SH-SY5Y (cell line): ENCODE measurements around the gene ERVH48-1.

Experiments
- GATA2 ChIP-seq: IDR thresholded peaks from 2 replicates; pipeline ENCODE4 v1.6.1; 2011; ENCODE audit warnings: mild to moderate bottlenecking, low read depth, low read length
- GATA3 ChIP-seq: IDR thresholded peaks from 2 replicates; pipeline ENCODE4 v1.6.1; 2011; ENCODE audit warnings: low read depth, mild to moderate bottlenecking, low read length, moderate library complexity

Gene ERVH48-1

GRCh38 chr21:42903817-42904216 is 21.6 kb downstream of the ERVH48-1 start:
- TF ChIP-seq GATA3 (no peak), GATA2 (no peak)

GRCh38 chr21:42900446-42900845 is 25.0 kb downstream of the ERVH48-1 start:
- TF ChIP-seq GATA2, result no peak
- TF ChIP-seq GATA3, result no peak

GRCh38 chr21:42892931-42893755 is 32.3 kb downstream of the ERVH48-1 start, which contains the start of gene NDUFV3:
Gene NDUFV3 (plus strand): TSS chr21:42893309. CDS start chr21:42893334, 25 bp downstream.
- TF ChIP-seq GATA3, result no peak

DNA sequence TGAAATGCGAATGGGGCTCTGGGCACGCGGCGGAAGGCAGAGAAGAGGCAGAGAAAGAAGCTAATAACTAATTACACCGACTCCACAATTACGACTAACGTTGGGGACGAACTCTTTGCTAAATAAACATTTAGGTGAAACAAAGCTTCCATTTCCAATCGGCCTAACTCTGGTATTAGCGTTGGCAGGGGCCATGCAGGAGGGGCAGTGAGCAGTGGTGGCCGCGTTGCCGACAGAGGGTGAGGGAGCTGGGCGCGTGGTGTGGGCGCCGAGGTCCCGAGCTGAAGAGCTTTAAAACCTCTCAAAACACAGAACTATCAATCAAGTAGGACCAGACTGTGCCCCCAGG is 32.9 kb downstream of the ERVH48-1 start:
- no peak for TF ChIP-seq GATA2
- TF ChIP-seq GATA3, result no peak

GRCh38 chr21:42887326-42887725 is 38.1 kb downstream of the ERVH48-1 start:
- TF ChIP-seq GATA3, result no peak
- no peak for TF ChIP-seq GATA2

DNA sequence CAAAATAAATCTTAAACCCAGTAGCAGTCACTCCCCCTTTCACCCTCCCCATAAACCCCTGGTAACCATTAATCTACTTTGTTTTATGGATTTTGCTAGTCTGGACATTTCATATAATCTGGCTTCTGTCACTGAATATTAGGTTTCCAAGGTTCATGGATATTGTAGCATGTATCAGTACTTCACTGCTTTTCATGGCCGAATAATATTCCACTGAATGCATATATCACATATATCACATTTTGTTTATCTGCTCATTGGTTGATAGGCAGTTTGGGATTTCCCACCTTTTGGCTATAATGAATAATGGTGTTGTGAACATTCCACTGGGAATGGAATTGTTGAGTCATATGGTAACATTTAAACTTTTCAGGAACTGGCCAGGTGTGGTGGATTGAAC is 41.5 kb downstream of the ERVH48-1 start:
- TF ChIP-seq GATA2 (no peak), GATA3 (no peak)

GRCh38 chr21:42880352-42880751 is 45.1 kb downstream of the ERVH48-1 start:
- no peak for TF ChIP-seq GATA2
- no peak for TF ChIP-seq GATA3

DNA sequence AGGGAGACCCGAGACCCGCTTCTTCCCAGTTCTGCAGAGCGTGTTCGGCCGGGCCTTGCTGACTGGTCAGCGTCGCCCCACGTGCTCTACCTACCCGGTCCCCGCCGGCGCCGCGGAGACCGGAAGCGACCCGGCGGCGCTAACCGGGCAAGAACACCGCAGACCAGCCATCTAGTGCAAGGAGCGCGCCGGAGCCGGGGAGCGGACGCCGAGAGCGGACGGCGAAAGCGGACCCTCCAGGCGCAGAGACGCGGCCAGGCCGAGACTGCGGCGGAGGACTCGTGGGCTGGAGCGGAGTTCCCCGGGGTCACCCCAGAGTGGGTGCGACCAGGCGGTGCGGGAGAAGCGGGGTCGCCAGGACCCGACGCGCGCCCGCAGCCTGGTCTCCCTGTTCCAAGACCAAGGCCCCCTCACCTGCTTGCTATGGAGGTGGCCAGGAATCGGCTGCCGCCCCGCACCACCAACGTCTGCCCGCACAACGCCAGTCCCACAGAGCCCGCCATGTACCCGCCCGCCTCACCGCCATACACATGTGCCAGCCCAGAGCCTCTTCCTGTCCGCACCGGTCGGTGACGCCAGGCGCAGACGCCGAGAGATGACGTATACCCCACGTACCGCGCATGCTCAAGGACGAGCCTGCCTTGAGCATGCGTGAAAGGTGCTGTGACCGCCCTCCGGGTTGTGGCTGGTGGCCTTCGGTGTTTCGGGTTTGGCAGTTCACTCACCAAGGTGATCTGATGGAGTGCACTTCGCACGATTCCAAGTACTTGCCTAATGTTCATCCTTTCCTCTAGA is 46.2 kb downstream of the ERVH48-1 start, which contains the start of gene WDR4:
TSS of gene WDR4 (minus strand) at position 547 of the 795 bp plus-strand sequence. CDS start at position 503, 44 bp downstream.
- TF ChIP-seq GATA2 (no peak; the same call in 1 of the 2 replicates), GATA3 (no peak)

GRCh38 chr21:42878678-42878992 is 46.8 kb downstream of the ERVH48-1 start:
- TF ChIP-seq GATA2 (no peak), GATA3 (no peak)

DNA sequence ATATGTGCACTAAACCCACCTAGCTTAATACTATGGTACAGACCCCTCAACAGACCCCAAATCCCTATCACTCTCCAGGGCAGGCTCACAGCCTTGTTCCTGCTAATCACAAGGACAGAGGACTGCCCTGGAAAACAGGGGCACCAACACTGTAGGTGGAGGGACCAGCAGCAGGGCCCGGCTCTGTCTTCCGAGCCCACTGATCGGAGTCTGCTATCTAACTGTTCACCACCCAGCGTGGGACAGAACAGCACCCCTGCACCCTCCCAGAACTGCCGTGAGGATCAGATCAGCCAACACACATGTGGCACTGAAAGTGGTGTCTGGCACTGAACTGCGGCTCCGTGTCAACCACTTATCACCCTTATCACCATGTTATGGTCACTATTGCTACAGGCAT is 52.3 kb downstream of the ERVH48-1 start:
- TF ChIP-seq GATA3 (no peak), GATA2 (no peak)

DNA sequence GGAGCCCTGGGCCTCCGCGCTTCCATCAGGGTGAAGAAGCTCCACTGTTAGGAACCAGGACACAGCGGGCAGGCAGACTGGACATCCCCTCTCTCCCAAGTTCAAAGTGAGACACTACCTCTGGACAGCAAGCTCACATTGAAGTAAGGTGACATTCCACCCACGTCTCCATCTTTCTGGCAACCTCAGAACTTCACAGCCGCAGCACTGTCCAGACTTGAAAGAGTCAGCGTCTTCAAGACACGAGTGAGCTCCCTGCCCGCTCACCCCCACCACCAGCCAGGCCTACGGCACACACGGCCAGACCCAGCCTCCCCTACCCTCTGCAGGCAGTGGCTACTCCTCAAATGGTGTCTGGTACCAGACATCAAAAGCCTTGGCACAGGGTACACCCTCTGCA is 57.2 kb downstream of the ERVH48-1 start:
- TF ChIP-seq GATA3, result no peak
- no peak for TF ChIP-seq GATA2
